WTC11 (cell line): ENCODE data around the gene ZBTB12.

Source experiments
- CTCF ChIP-seq: fragments of 200-600 bp; IDR thresholded peaks from 2 replicates; pipeline ENCODE4 v1.8.0; 2022; ENCODE audit warnings: antibody characterized with exemption
- IRF1 ChIP-seq: sonication (generic); formaldehyde crosslinking; IDR thresholded peaks from 2 replicates; pipeline ENCODE4 v1.8.0; 2023; ENCODE audit warnings: missing genetic modification reagents
- SMAD4 ChIP-seq: sonication (generic); formaldehyde crosslinking; IDR thresholded peaks from 2 replicates; pipeline ENCODE4 v1.8.0; 2022; ENCODE audit warnings: mild to moderate bottlenecking, missing genetic modification reagents
- SP1 ChIP-seq: sonication (generic); formaldehyde crosslinking; conservative IDR thresholded peaks from 2 replicates; pipeline ENCODE4 v1.8.1; 2022; ENCODE audit warnings: missing genetic modification reagents

- TF ChIP-seq CTCF (no peak), IRF1 (CRISPR knock-in tag) (no peak), SMAD4 (no peak), SP1 (CRISPR knock-in tag) (no peak)
Measured at GRCh38 chr6:31933537-31933936, 31.7 kb upstream of the ZBTB12 start.
